Head of caudate nucleus (tissue), 42 donors: Measurements from ENCODE around the gene APLP2.

Experiments
- DNase-seq, 42 donors: peaks; one replicate each; pipeline versions ENCODE4 v3.0.0 to v3.0.0-alpha.2; 2020 to 2021; ENCODE audit warnings: mixed read lengths in 7 of 42
- intact Hi-C: fragments of 100-400 bp; cut with DNase I; formaldehyde crosslinking; loops from one replicate; pipeline ENCODE4 v1.15.0; 2022

APLP2 gene

GRCh38 chr11:130128626-130129025 lies 58.9 kb downstream of the APLP2 start:
- DNase-seq, result no peak
- intact Hi-C loops, result no loop called here

GRCh38 chr11:130129922-130130321 lies 60.2 kb downstream of the APLP2 start:
- intact Hi-C loops, result loop anchor here (5.0 kb wide), 1 partner anchor 208 kb away; no protein-coding TSS in a partner anchor
- no peak for DNase-seq

GRCh38 chr11:130131961-130132850 lies 62.5 kb downstream of the APLP2 start:
- DNase-seq, result peak in 1 of 42 donors; percentile 33
- intact Hi-C loops, result loop anchor here (5.0 kb wide), 1 partner anchor 210 kb away; no protein-coding TSS in a partner anchor

GRCh38 chr11:130133716-130134115 lies 64.0 kb downstream of the APLP2 start:
- intact Hi-C loops, result loop anchor here (5.0 kb wide), 1 partner anchor 211 kb away; no protein-coding TSS in a partner anchor

GRCh38 chr11:130136107-130136506 lies 66.4 kb downstream of the APLP2 start:
- DNase-seq, result no peak
- intact Hi-C loops, result no loop called here

More at GRCh38 chr11:130133716-130134115, 64.0 kb downstream of the APLP2 start:
- peak in 1 of 42 donors; percentile 38 for DNase-seq

- intact Hi-C loops, result no loop called here
- peak in 2 of 42 donors; percentile 25 to 37 for DNase-seq
These were observed 68.3 kb downstream of the APLP2 start for GRCh38 chr11:130137999-130138398.

- peak in 15 of 42 donors; percentile 20 to 65 (median 44) for DNase-seq
- intact Hi-C loops, result no loop called here
These were observed 69.7 kb downstream of the APLP2 start for GRCh38 chr11:130139401-130139800.

GRCh38 chr11:130141561-130142341 lies 72.1 kb downstream of the APLP2 start:
- intact Hi-C loops, result no loop called here
- DNase-seq, result peak in 11 of 42 donors; percentile 16 to 67 (median 44)

- DNase-seq, result peak in 2 of 42 donors; percentile 14 to 23
- intact Hi-C loops, result no loop called here
These were observed 74.4 kb downstream of the APLP2 start for GRCh38 chr11:130144141-130144540.

GRCh38 chr11:130144861-130145281 lies 75.2 kb downstream of the APLP2 start:
- intact Hi-C loops, result no loop called here
- DNase-seq, result peak in 21 of 42 donors; percentile 21 to 81 (median 46)

GRCh38 chr11:130145311-130145812 lies 75.7 kb downstream of the APLP2 start:
- intact Hi-C loops, result no loop called here
- DNase-seq, result no peak

- peak in 40 of 42 donors; percentile 26 to 79 (median 54) for DNase-seq
- intact Hi-C loops, result no loop called here
These were observed 76.5 kb downstream of the APLP2 start for GRCh38 chr11:130145975-130146776.

GRCh38 chr11:130146796-130147195 lies 77.1 kb downstream of the APLP2 start:
- intact Hi-C loops, result no loop called here
- peak in 17 of 42 donors; percentile 7 to 68 (median 35) for DNase-seq

- no peak for DNase-seq
- intact Hi-C loops, result no loop called here
These were observed 79.2 kb downstream of the APLP2 start for GRCh38 chr11:130148796-130149326.

- intact Hi-C loops, result no loop called here
- no peak for DNase-seq
These were observed 81.1 kb downstream of the APLP2 start for GRCh38 chr11:130150790-130151189.

GRCh38 chr11:130151196-130151595 lies 81.5 kb downstream of the APLP2 start:
- intact Hi-C loops, result no loop called here
- no peak for DNase-seq

- intact Hi-C loops, result no loop called here
These were observed 86.7 kb downstream of the APLP2 start for GRCh38 chr11:130156108-130157022.

More at GRCh38 chr11:130156108-130157022, 86.7 kb downstream of the APLP2 start:
- no peak for DNase-seq
